K562 (cell line): Measurements from ENCODE around the gene PIEZO2. TPM values are rescaled to one million over a fixed set of nuclear protein-coding genes. Genes with fewer than 3 reads are reported as not detected.

Experiments
- ATAC-seq: fragments of 200-7000 bp; cut with Tn5 transposase; 3 replicates; pipeline ENCODE4 v1.9.1; 2020; ENCODE audit warnings: moderate library complexity
- BruUV-seq: library from RNA; stranded (reverse); fragments of 400-500 nt; replicated peaks from 2 replicates; lab custom pipeline; 2021; lab: Mats Ljungman, UMichigan
- CTCF ChIA-PET: fragments of 300-600 bp; formaldehyde crosslinking; extraction: SDS; loops from one replicate; lab custom pipeline; 2021; ENCODE audit warnings: low intra/inter-chr PET ratio; lab: Yijun Ruan, JAX
- POLR2A ChIA-PET: fragments of 300-600, 350-650 bp; sonication (Branson Sonifier 250); formaldehyde crosslinking; extraction: SDS; loops from one replicate; lab custom pipeline; 2021; ENCODE audit warnings: antibody characterized with exemption, inconsistent platforms; lab: Yijun Ruan, JAX
- DNase-seq, 4 experiments: peaks; one replicate each; pipeline versions ENCODE4 v3.0.0 to v3.0.0-alpha.2; 2011 to 2018; ENCODE audit warnings: low spot score in 3 of 4, mixed read lengths in 3 of 4; ENCODE audit errors: extremely low read depth in 1 of 4
- FAIRE-seq: peaks from 2 replicates; lab custom pipeline; 2011; peaks lifted over from hg19 to GRCh38; lab: Jason Lieb, UNC
- H2AFZ ChIP-seq: 2 replicates; pipeline ENCODE4 v1.6.0; 2011; ENCODE audit warnings: low read depth, low read length, control low read depth, inconsistent platforms
- H3K27ac ChIP-seq: fragments of 200-600 bp; 3 replicates; pipeline ENCODE4 v1.8.0; 2011; ENCODE audit warnings: low read depth, mild to moderate bottlenecking, control low read depth, inconsistent platforms, low read length, moderate library complexity, mixed read lengths; ENCODE audit errors: extremely low read depth
- H3K27me3 ChIP-seq, 2 experiments: fragments of 300-600 bp in 1 of 2; 2 replicates in 1 of 2; 3 replicates in 1 of 2; pipeline versions ENCODE4 v1.6.0 to v1.8.0; 2011; ENCODE audit warnings: inconsistent platforms in 2 of 2, low read length in 2 of 2, mild to moderate bottlenecking in 1 of 2, mixed read lengths in 1 of 2, moderate library complexity in 1 of 2; ENCODE audit not compliant: control insufficient read depth in 2 of 2, insufficient read depth in 2 of 2
- H3K36me3 ChIP-seq: fragments of 300-600 bp; 3 replicates; pipeline ENCODE4 v1.8.0; 2011; ENCODE audit warnings: mild to moderate bottlenecking, low read length, inconsistent platforms; ENCODE audit not compliant: control insufficient read depth, insufficient read depth
- H3K4me1 ChIP-seq, 2 experiments: fragments of 200-600 bp in 1 of 2; replicated peaks in 1 of 2; 2 replicates in 1 of 2; 3 replicates in 1 of 2; pipeline versions ENCODE4 v1.5.1 to v1.8.0; 2011; ENCODE audit warnings: inconsistent platforms in 2 of 2, low read length in 2 of 2, mild to moderate bottlenecking in 1 of 2, mixed read lengths in 1 of 2, moderate library complexity in 1 of 2; ENCODE audit not compliant: control insufficient read depth in 2 of 2, insufficient read depth in 2 of 2
- H3K4me2 ChIP-seq: 2 replicates; pipeline ENCODE4 v1.6.1; 2011; ENCODE audit warnings: low read length, control low read depth, inconsistent platforms, mixed read lengths; ENCODE audit not compliant: insufficient read depth
- H3K4me3 ChIP-seq: fragments of 200-600 bp; sonication (generic), shearing (Covaris generic); 2 replicates; pipeline ENCODE4 v1.5.1; 2016; ENCODE audit warnings: control low read depth, inconsistent platforms
- H3K79me2 ChIP-seq: fragments of 200-600 bp; 3 replicates; pipeline ENCODE4 v1.8.0; 2011; ENCODE audit warnings: low read length, inconsistent platforms; ENCODE audit not compliant: control insufficient read depth, insufficient read depth
- H3K9ac ChIP-seq, 2 experiments: 2 replicates each; pipeline versions ENCODE4 v1.6.0 to v1.6.1; 2011; ENCODE audit warnings: low read depth in 2 of 2, low read length in 2 of 2, control low read depth in 1 of 2, inconsistent platforms in 1 of 2, mild to moderate bottlenecking in 1 of 2, mixed read lengths in 1 of 2; ENCODE audit not compliant: insufficient read depth in 1 of 2
- H3K9me1 ChIP-seq: one replicate; pipeline ENCODE4 v1.6.0; 2011; ENCODE audit warnings: inconsistent platforms, mild to moderate bottlenecking, low read length, moderate library complexity; ENCODE audit not compliant: control insufficient read depth, insufficient read depth
- H3K9me3 ChIP-seq: replicated peaks from 2 replicates; pipeline ENCODE4 v1.5.1; 2011; ENCODE audit warnings: low read depth, low read length, inconsistent platforms; ENCODE audit not compliant: control insufficient read depth, insufficient read depth
- H4K20me1 ChIP-seq: replicated peaks from 2 replicates; pipeline ENCODE4 v1.6.1; 2011; ENCODE audit warnings: low read length, inconsistent platforms, mixed read lengths; ENCODE audit not compliant: control insufficient read depth, insufficient read depth
- CBX5 ChIP-seq: IDR thresholded peaks from 2 replicates; pipeline ENCODE4 v1.6.1; 2014; ENCODE audit warnings: low read depth, borderline replicate concordance
- JUND ChIP-seq, 2 experiments: IDR thresholded peaks; 2 replicates in 1 of 2; 3 replicates in 1 of 2; pipeline ENCODE4 v1.6.1; 2011; ENCODE audit warnings: borderline replicate concordance in 2 of 2, low read depth in 2 of 2, low read length in 2 of 2, improper control_type of control experiment in 1 of 2, missing biosample characterization in 1 of 2, missing genetic modification characterization in 1 of 2, missing genetic modification reagents in 1 of 2
- NR0B1 ChIP-seq: fragments of 450-650 bp; IDR thresholded peaks from one replicate; pipeline ENCODE4 v1.6.1; 2018; ENCODE audit warnings: mild to moderate bottlenecking, moderate library complexity; ENCODE audit not compliant: partially characterized antibody
- REST ChIP-seq, 2 experiments: fragments of 450-650 bp; formaldehyde crosslinking in 1 of 2; IDR thresholded peaks; 2 replicates each; pipeline versions ENCODE4 v1.4.0 to v1.6.1; 2014 to 2020; ENCODE audit warnings: mild to moderate bottlenecking in 2 of 2, borderline replicate concordance in 1 of 2, low read depth in 1 of 2
- STAT5B ChIP-seq: fragments of 250-450 bp; sonication (Bioruptor Pico); IDR thresholded peaks from 2 replicates; pipeline ENCODE4 v1.8.0; 2021; ENCODE audit warnings: mild to moderate bottlenecking, inconsistent platforms
- ZBTB49 ChIP-seq: sonication (generic); formaldehyde crosslinking; IDR thresholded peaks from 2 replicates; pipeline ENCODE4 v1.8.0; 2022; ENCODE audit warnings: missing genetic modification reagents, mild to moderate bottlenecking, borderline replicate concordance
- ZNF253 ChIP-seq: fragments of 250-450 bp; sonication (Bioruptor Pico); conservative IDR thresholded peaks from 2 replicates; pipeline ENCODE4 v1.6.1; 2021; ENCODE audit warnings: mild to moderate bottlenecking
- ZSCAN32 ChIP-seq: fragments of 450-650 bp; formaldehyde crosslinking; IDR thresholded peaks from 2 replicates; pipeline ENCODE4 v1.4.0; 2020; ENCODE audit warnings: mild to moderate bottlenecking, moderate library complexity
- WGBS: fragments of 100-300 bp; shearing (Covaris generic); methylation state at CpG from one replicate; pipeline ENCODE4 v1.1.6; 2016; ENCODE audit warnings: low coverage, mixed read lengths; ENCODE audit not compliant: insufficient coverage; ENCODE audit errors: missing lambda C conversion rate; 5-methylcytosine and 5-hydroxymethylcytosine counted together
- in situ Hi-C: fragments of 300-500 bp; cut with MboI; formaldehyde crosslinking; loops from 4 replicates; pipeline ENCODE4 v1.15.0; 2018; ENCODE audit warnings: inconsistent platforms, mixed read lengths
- intact Hi-C: fragments of 100-400 bp; cut with micrococcal nuclease; formaldehyde crosslinking; loops from 2 replicates; pipeline ENCODE4 v1.14.2; 2022
- polyA plus RNA-seq, 8 experiments: library from polyadenylated mRNA; depleted of rRNA in 4 of 8; stranded (reverse) in 5 of 8; unstranded in 3 of 8; fragments of >200 nt; fragmentation: Nextera tagmentation in 2 of 8; fragmentation: Illumina TruSeq in 1 of 8; extraction: Ambion mirVana in 2 of 8; extraction: Trizol in 1 of 8; gene quantifications; 2 replicates each; pipeline versions ENCODE4 v1.2.1 to v1.2.3, GENCODE V29; 2011 to 2014; ENCODE audit warnings: inconsistent platforms in 1 of 8, missing spikeins in 1 of 8
- total RNA-seq, 7 experiments: library from RNA; depleted of rRNA in 6 of 7; stranded (reverse); fragments of >200 nt in 6 of 7; fragmentation: Illumina TruSeq in 2 of 7; extraction: Trizol in 2 of 7; gene quantifications; 2 replicates each; pipeline versions ENCODE4 v1.2.1 to v1.2.3, GENCODE V29; 2011 to 2021; ENCODE audit warnings: low replicate concordance in 1 of 7

Gene PIEZO2
- total and polyA plus RNA-seq, 9 of the 15 experiments (the other 6 are each of a cell fraction or from before 2014, with no cell fraction given): 0.54 to 4.1 (median 2.0) TPM

GRCh38 chr18:11108947-11109346 is 40.4 kb downstream of the PIEZO2 start:
- no peaks in the 10 kb centered on the region for H3K4me1 ChIP-seq
- 2% methylated on average over 3 of the region's 3 CpGs for WGBS
- intact Hi-C loops: no loop called here
- ChIA-PET POLR2A (interaction anchor here (0.8 kb wide), 2 partner anchors 26 to 387 kb away, joined by 3 read pairs; no protein-coding TSS in a partner anchor), CTCF (no interaction called here)
- H3K4me2 ChIP-seq: no peak overlapping the region
- peaks cover 2 to 5% of the 10 kb centered on the region in 2 experiments; a peak in 2 of 5 replicates for H3K27me3 ChIP-seq
- H3K9me1 ChIP-seq: no peaks in the 10 kb centered on the region
- no peaks in the 10 kb centered on the region for H4K20me1 ChIP-seq
- in situ Hi-C loops: no loop called here
- H2AFZ ChIP-seq: no peak overlapping the region
- no peaks in the 10 kb centered on the region for H3K79me2 ChIP-seq
- H3K4me3 ChIP-seq: no peak overlapping the region
- H3K36me3 ChIP-seq: no peaks in the 10 kb centered on the region
- no peak for DNase-seq
- H3K9me3 ChIP-seq: no peaks in the 10 kb centered on the region
- no peak overlapping the region for H3K9ac ChIP-seq
- no peak for ATAC-seq
- H3K27ac ChIP-seq: no peak overlapping the region
- no TSS peak for BruUV-seq
- FAIRE-seq: no peak
- TF ChIP-seq STAT5B (CRISPR knock-in tag): no peak
- no peak for TF ChIP-seq JUND (IDR thresholded peaks at IDR 0.05; ENCODE audit: borderline replicate concordance, low read depth, low read length)
- TF ChIP-seq JUND (tag; IDR thresholded peaks at IDR 0.05; ENCODE audit: borderline replicate concordance, low read depth, low read length): no peak
- TF ChIP-seq ZSCAN32 (CRISPR knock-in tag): no peak
- TF ChIP-seq ZBTB49 (CRISPR knock-in tag): no peak
- no peak for TF ChIP-seq ZNF253 (CRISPR knock-in tag)
- no peak for TF ChIP-seq REST (IDR thresholded peaks at IDR 0.05; ENCODE audit: borderline replicate concordance)
- TF ChIP-seq REST (CRISPR knock-in tag; IDR thresholded peaks at IDR 0.05; ENCODE audit: low read depth): no peak
- TF ChIP-seq NR0B1: no peak
- no peak for TF ChIP-seq CBX5
